MM.1S (cell line): Measurements from ENCODE around the gene ORAI1.

ENCODE experiments used
- DNase-seq: peaks from one replicate; pipeline ENCODE4 v3.0.0-alpha.2; 2015
- H2AFZ ChIP-seq: fragments of 300-600 bp; sonication (generic); 2 replicates; pipeline ENCODE4 v1.6.0; 2016; ENCODE audit warnings: antibody characterized with exemption, low read length
- H3F3A ChIP-seq: fragments of 300-600 bp; sonication (generic); 2 replicates; pipeline ENCODE4 v1.6.1; 2016; ENCODE audit warnings: mild to moderate bottlenecking, antibody characterized with exemption, low read length, moderate library complexity, mixed read lengths; ENCODE audit not compliant: insufficient read depth
- H3K27ac ChIP-seq: fragments of 300-600 bp; sonication (generic); 2 replicates; pipeline ENCODE4 v1.5.1; 2016; ENCODE audit warnings: mild to moderate bottlenecking, low read length
- H3K27me3 ChIP-seq: fragments of 300-600 bp; sonication (generic); replicated peaks from 2 replicates; pipeline ENCODE4 v1.6.0; 2016; ENCODE audit warnings: low read length; ENCODE audit not compliant: insufficient read depth
- H3K36me3 ChIP-seq: fragments of 300-600 bp; sonication (generic); replicated peaks from 2 replicates; pipeline ENCODE4 v1.6.1; 2016; ENCODE audit warnings: mild to moderate bottlenecking, low read length, mixed read lengths; ENCODE audit not compliant: insufficient read depth
- H3K4me1 ChIP-seq: fragments of 300-600 bp; sonication (generic); 2 replicates; pipeline ENCODE4 v1.6.1; 2016; ENCODE audit warnings: low read length, mixed read lengths
- H3K4me2 ChIP-seq: fragments of 300-600 bp; sonication (generic); 2 replicates; pipeline ENCODE4 v1.6.0; 2016; ENCODE audit warnings: low read depth, low read length
- H3K4me3 ChIP-seq: fragments of 300-600 bp; sonication (generic); 2 replicates; pipeline ENCODE4 v1.5.1; 2016; ENCODE audit warnings: low read length, mixed read lengths
- H3K79me2 ChIP-seq: fragments of 300-600 bp; sonication (generic); 2 replicates; pipeline ENCODE4 v1.6.1; 2016; ENCODE audit warnings: mixed run types, low read length, mixed read lengths
- H3K9ac ChIP-seq: fragments of 300-600 bp; sonication (generic); 2 replicates; pipeline ENCODE4 v1.6.1; 2016; ENCODE audit warnings: low read length, mixed read lengths
- H3K9me2 ChIP-seq: fragments of 300-600 bp; sonication (generic); replicated peaks from 2 replicates; pipeline ENCODE4 v1.6.1; 2016; ENCODE audit warnings: mild to moderate bottlenecking, low read length, mixed read lengths; ENCODE audit not compliant: insufficient read depth
- H3K9me3 ChIP-seq: fragments of 300-600 bp; sonication (generic); replicated peaks from 2 replicates; pipeline ENCODE4 v1.6.1; 2016; ENCODE audit warnings: mild to moderate bottlenecking, low read length, mixed read lengths; ENCODE audit not compliant: insufficient read depth
- H4K20me1 ChIP-seq: fragments of 300-600 bp; sonication (generic); 2 replicates; pipeline ENCODE4 v1.6.1; 2016; ENCODE audit warnings: mild to moderate bottlenecking, low read length, moderate library complexity, mixed read lengths; ENCODE audit not compliant: insufficient read depth
- CTCF ChIP-seq: fragments of 300-600 bp; sonication (generic); IDR thresholded peaks from 2 replicates; pipeline ENCODE4 v1.5.1; 2016; ENCODE audit warnings: antibody characterized with exemption, low read length, mixed read lengths
- EZH2 ChIP-seq: fragments of 300-600 bp; sonication (generic); optimal IDR thresholded peaks from 2 replicates; pipeline ENCODE3; 2017; ENCODE audit warnings: low read depth, mild to moderate bottlenecking, antibody characterized with exemption, low read length, mixed read lengths
- EZH2phosphoT487 ChIP-seq: fragments of 300-600 bp; sonication (generic); IDR thresholded peaks from 2 replicates; pipeline ENCODE4 v1.6.1; 2018; ENCODE audit warnings: antibody characterized with exemption, low read length

Gene ORAI1

GRCh38 chr12:121649819-121650353 lies 23.6 kb downstream of the ORAI1 start:
- Histone ChIP-seq H3K4me1 (no peaks in the 10 kb centered on the region), H3K4me3 (no peak overlapping the region), H3K27me3 (no peaks in the 10 kb centered on the region), H3F3A (no peaks in the 10 kb centered on the region), H3K79me2 (no peaks in the 10 kb centered on the region), H3K27ac (no peak overlapping the region), H3K9me2 (no peaks in the 10 kb centered on the region), H3K4me2 (no peak overlapping the region), H2AFZ (no peak overlapping the region), H3K36me3 (no peaks in the 10 kb centered on the region), H3K9me3 (no peaks in the 10 kb centered on the region), H3K9ac (no peak overlapping the region), H4K20me1 (no peaks in the 10 kb centered on the region)
- DNase-seq: no peak
- TF ChIP-seq EZH2phosphoT487 (no peak), EZH2 (no peak), CTCF (no peak)

- H3K4me1 ChIP-seq: no peaks in the 10 kb centered on the region
- H3K4me3 ChIP-seq: no peak overlapping the region
- H3K4me2 ChIP-seq: no peak overlapping the region
- no peaks in the 10 kb centered on the region for H4K20me1 ChIP-seq
- TF ChIP-seq CTCF: no peak
- no peak overlapping the region for H2AFZ ChIP-seq
- no peaks in the 10 kb centered on the region for H3K9me2 ChIP-seq
- no peaks in the 10 kb centered on the region for H3K9me3 ChIP-seq
- H3F3A ChIP-seq: no peaks in the 10 kb centered on the region
- no peak for DNase-seq
- H3K27me3 ChIP-seq: no peaks in the 10 kb centered on the region
- H3K27ac ChIP-seq: no peak overlapping the region
- H3K36me3 ChIP-seq: no peaks in the 10 kb centered on the region
- H3K79me2 ChIP-seq: no peaks in the 10 kb centered on the region
- no peak overlapping the region for H3K9ac ChIP-seq
Measured at GRCh38 chr12:121651320-121651719, 25.0 kb downstream of the ORAI1 start.

GRCh38 chr12:121652767-121653497 lies 26.6 kb downstream of the ORAI1 start:
- Histone ChIP-seq H3K27me3 (no peaks in the 10 kb centered on the region), H3K4me1 (no peaks in the 10 kb centered on the region), H3F3A (no peaks in the 10 kb centered on the region), H3K9ac (no peak overlapping the region), H2AFZ (no peak overlapping the region), H3K9me2 (no peaks in the 10 kb centered on the region), H3K36me3 (no peaks in the 10 kb centered on the region), H3K27ac (no peak overlapping the region), H3K9me3 (no peaks in the 10 kb centered on the region), H4K20me1 (no peaks in the 10 kb centered on the region), H3K4me2 (no peak overlapping the region), H3K4me3 (no peak overlapping the region), H3K79me2 (no peaks in the 10 kb centered on the region)
- DNase-seq: no peak
- TF ChIP-seq CTCF: no peak
- TF ChIP-seq EZH2: no peak
- no peak for TF ChIP-seq EZH2phosphoT487
